Dermis lymphatic vessel endothelial cell (primary cell): ENCODE results near the gene CHAT. TPM values are rescaled to one million over a fixed set of nuclear protein-coding genes. Genes with fewer than 3 reads are reported as not detected.

Source experiments
- total RNA-seq: library from RNA; depleted of rRNA; stranded (reverse); fragments of >200 nt; gene quantifications from 2 replicates; pipeline ENCODE4 v1.2.1, GENCODE V29; 2014

The CHAT gene
- total RNA-seq: not detected in 2 replicates

GRCh38 chr10:49613882-49614241 lies at the start of gene CHAT:
TSS of gene CHAT (plus strand) at chr10:49614037. CDS start at chr10:49614190, 153 bp downstream.

DNA sequence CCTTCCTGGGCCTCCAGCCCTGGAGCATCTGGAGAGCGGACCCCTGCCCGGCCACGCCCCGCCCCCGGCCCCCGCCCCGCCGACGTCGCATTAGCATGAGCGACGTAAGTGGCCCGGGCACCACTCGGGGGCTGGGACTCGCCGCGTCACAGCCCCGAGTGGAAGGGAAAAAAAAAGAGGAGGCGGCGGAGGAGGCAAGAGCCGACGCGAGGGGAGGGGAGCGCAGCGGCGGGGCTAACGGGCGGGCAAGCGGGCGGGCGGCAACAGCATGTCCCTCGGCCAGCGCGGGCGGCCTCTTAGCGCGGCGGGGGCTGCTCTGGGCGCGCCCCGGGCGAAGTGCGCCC lies 3.8 kb upstream of the CHAT start, which contains the start of gene SLC18A3:
Gene SLC18A3 (plus strand): TSS at position 197 of the 344 bp plus-strand sequence. CDS start 431 bp downstream, outside the sequence.

DNA sequence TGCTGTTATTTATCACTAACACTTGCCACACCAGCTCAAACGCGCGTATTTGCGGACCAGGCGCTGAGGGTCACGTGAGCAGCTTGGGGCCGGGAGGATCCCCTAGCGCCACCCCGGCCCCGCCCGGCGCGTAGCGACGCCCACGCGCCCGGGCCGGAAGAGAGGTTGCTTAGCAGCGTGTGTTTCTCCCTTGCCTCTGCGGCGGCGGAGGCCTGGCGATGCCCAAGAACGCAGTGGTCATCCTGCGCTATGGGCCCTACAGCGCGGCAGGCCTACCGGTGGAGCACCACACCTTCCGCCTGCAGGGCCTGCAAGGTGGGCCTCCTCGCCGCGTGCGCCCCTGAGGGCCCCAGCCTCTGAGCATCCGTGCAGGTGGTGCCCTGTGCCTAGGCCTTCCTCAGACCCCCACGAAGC lies 65.7 kb downstream of the CHAT start, which contains the start of gene C10orf53:
Gene C10orf53 (plus strand): TSS at position 172 of the 414 bp plus-strand sequence. CDS start 47 bp downstream, at position 219.

Other genes starting within 250 kb of the CHAT start
- not detected in 2 replicates for gene DRGX, start 217.9 kb upstream of the CHAT start, total RNA-seq
- 12.7 and 20.8 TPM in 2 replicates for gene ERCC6, start 74.9 kb upstream of the CHAT start, total RNA-seq
- gene SLC18A3, start 3.7 kb upstream of the CHAT start, total RNA-seq: not detected in 2 replicates
- not detected in 2 replicates for gene C10orf53, start 65.6 kb downstream of the CHAT start, total RNA-seq
- 0.22 and 0.34 TPM in 2 replicates for gene OGDHL, start 148.3 kb downstream of the CHAT start, total RNA-seq